Ishikawa (cell line): ENCODE measurements around the gene CENPVL3.

Source experiments
- EP300 ChIP-seq: IDR thresholded peaks from 2 replicates; pipeline ENCODE4 v1.6.1; 2012; ENCODE audit warnings: borderline replicate concordance
- FOXM1 ChIP-seq: IDR thresholded peaks from 2 replicates; pipeline ENCODE4 v1.6.1; 2012; ENCODE audit warnings: low read depth, borderline replicate concordance
- MAX ChIP-seq: IDR thresholded peaks from 2 replicates; pipeline ENCODE4 v1.6.1; 2012
- RAD21 ChIP-seq: IDR thresholded peaks from 2 replicates; pipeline ENCODE4 v1.6.1; 2012; ENCODE audit warnings: low read depth
- TAF1 ChIP-seq: IDR thresholded peaks from 2 replicates; pipeline ENCODE4 v1.6.1; 2012; ENCODE audit warnings: low read depth, mild to moderate bottlenecking
- YY1 ChIP-seq: IDR thresholded peaks from 2 replicates; pipeline ENCODE4 v1.6.1; 2012; ENCODE audit warnings: low read depth
- ZBTB7A ChIP-seq: IDR thresholded peaks from 2 replicates; pipeline ENCODE4 v1.6.1; 2012; ENCODE audit warnings: low read depth

GRCh38 chrX:51568586-51568985, 50.1 kb downstream of the CENPVL3 start:
- no peak for TF ChIP-seq MAX
- no peak for TF ChIP-seq YY1
- no peak for TF ChIP-seq ZBTB7A
- no peak for TF ChIP-seq RAD21
- no peak for TF ChIP-seq EP300
- no peak for TF ChIP-seq FOXM1
- no peak for TF ChIP-seq TAF1
